Esophagus muscularis mucosa (tissue), 4 donors: ENCODE data around the gene KLC4. TPM values are rescaled to one million over a fixed set of nuclear protein-coding genes. Genes with fewer than 3 reads are reported as not detected.
"Not testable (repeated sequence)": the region's sequence is repeated elsewhere in the genome, so short reads cannot be mapped to it uniquely, and the experiment has no call there.

ENCODE experiments used
- DNase-seq: peaks from one replicate; pipeline ENCODE4 v3.0.0-alpha.2; 2017; ENCODE audit errors: extremely low spot score
- H3K27ac ChIP-seq, 4 donors: fragments of 200-600 bp; sonication (generic); replicated peaks in 1 of 4; 1 replicate in 3 of 4; 2 replicates in 1 of 4; pipeline ENCODE4 v1.5.1; 2016 to 2019; ENCODE audit warnings: mild to moderate bottlenecking in 1 of 4
- H3K27me3 ChIP-seq, 4 donors: fragments of 200-600 bp; sonication (generic); one replicate each; pipeline versions ENCODE4 v1.5.1 to v1.6.0; 2016 to 2019
- H3K36me3 ChIP-seq, 4 donors: fragments of 200-600 bp; sonication (generic); one replicate each; pipeline ENCODE4 v1.5.1; 2016 to 2019
- H3K4me1 ChIP-seq, 4 donors: fragments of 200-600 bp; sonication (generic); one replicate each; pipeline ENCODE4 v1.5.1; 2016 to 2019
- H3K4me3 ChIP-seq, 4 donors: fragments of 200-600 bp; sonication (generic); 1 replicate in 2 of 4; 2 replicates in 2 of 4; pipeline ENCODE4 v1.5.1; 2016 to 2019; ENCODE audit warnings: mild to moderate bottlenecking in 4 of 4, moderate library complexity in 1 of 4
- H3K9me3 ChIP-seq, 4 donors: fragments of 200-600 bp; sonication (generic); 1 replicate in 3 of 4; 2 replicates in 1 of 4; pipeline ENCODE4 v1.5.1; 2016 to 2019
- CTCF ChIP-seq, 3 experiments: fragments of 200-600 bp in 2 of 3; fragments of 450-650 bp in 1 of 3; sonication (generic) in 2 of 3; IDR thresholded peaks; one replicate each; pipeline ENCODE4 v1.5.1; 2017 to 2019; ENCODE audit warnings: antibody characterized with exemption in 3 of 3, mild to moderate bottlenecking in 2 of 3, moderate library complexity in 1 of 3
- EP300 ChIP-seq: sonication (generic); formaldehyde crosslinking; IDR thresholded peaks from one replicate; pipeline ENCODE4 v1.6.1; 2017; ENCODE audit warnings: antibody characterized with exemption
- POLR2A ChIP-seq: fragments of 450-650 bp; IDR thresholded peaks from one replicate; pipeline ENCODE4 v1.6.1; 2017; ENCODE audit warnings: antibody characterized with exemption, moderate library complexity, mild to moderate bottlenecking, low read depth
- POLR2AphosphoS5 ChIP-seq, 2 donors: sonication (generic); formaldehyde crosslinking; IDR thresholded peaks; one replicate each; pipeline ENCODE4 v1.6.1; 2017; ENCODE audit warnings: antibody characterized with exemption in 2 of 2
- WGBS: methylation state at CpG from one replicate; pipeline ENCODE4 v1.1.5; 2018; 5-methylcytosine and 5-hydroxymethylcytosine counted together
- intact Hi-C: fragments of 100-400 bp; cut with DNase I; formaldehyde crosslinking; loops from one replicate; pipeline ENCODE4 v1.15.1; 2023
- total RNA-seq, 4 donors: library from RNA; depleted of rRNA; stranded (reverse); fragments of >200 nt; gene quantifications; one replicate each; pipeline versions ENCODE4 v1.1.0 to v1.2.1, GENCODE V29; 2016

KLC4 gene
- total RNA-seq, 4 donors from 2014 or later: 22.9 to 37.4 (median 27.4) TPM

- no peaks in the 10 kb centered on the region for H3K27me3 ChIP-seq
- H3K4me3 ChIP-seq: no peak overlapping the region
- TF ChIP-seq POLR2AphosphoS5 (IDR thresholded peaks at IDR 0.05): no peak
- TF ChIP-seq CTCF (IDR thresholded peaks at IDR 0.05): no peak
- no peak for TF ChIP-seq EP300
- TF ChIP-seq POLR2A: no peak
- H3K36me3 ChIP-seq: peaks cover 23 to 95% (median 78%) of the 10 kb centered on the region in 4 donors
- intact Hi-C loops: no loop called here
- WGBS: 97% methylated on average over 12 of the region's 18 CpGs
- no peaks in the 10 kb centered on the region for H3K9me3 ChIP-seq
- H3K27ac ChIP-seq: no peak overlapping the region
- peaks cover 4 to 7% (median 6%) of the 10 kb centered on the region in 4 donors for H3K4me1 ChIP-seq
- no peak for DNase-seq
Measured at GRCh38 chr6:43040542-43041257, 18.7 kb upstream of the KLC4 start.

DNA sequence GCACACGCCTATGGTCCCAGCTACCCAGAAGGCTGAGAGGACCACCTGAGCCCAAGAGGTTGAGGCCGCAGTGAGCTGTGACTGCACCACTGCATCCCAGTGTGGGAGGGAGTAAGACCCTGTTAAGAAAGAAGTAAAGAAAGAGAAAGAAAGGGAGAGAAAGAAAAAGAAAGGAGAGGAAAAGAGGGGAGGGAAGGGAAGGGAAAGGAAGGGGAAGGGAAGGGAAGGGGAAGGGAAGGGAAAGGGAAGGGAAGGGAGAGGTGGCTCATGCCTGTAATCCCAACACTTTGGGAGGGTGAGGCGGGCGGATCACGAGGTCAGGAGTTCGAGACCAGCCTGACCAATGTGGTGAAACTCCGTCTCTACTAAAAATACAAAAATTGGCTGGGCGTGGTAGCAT lies 18.0 kb upstream of the KLC4 start:
- WGBS: 95% methylated on average over 8 of the region's 8 CpGs
- H3K36me3 ChIP-seq: peaks cover 23 to 95% (median 85%) of the 10 kb centered on the region in 4 donors
- H3K27ac ChIP-seq, H3K4me1 ChIP-seq, H3K4me3 ChIP-seq, DNase-seq, H3K9me3 ChIP-seq, H3K27me3 ChIP-seq, intact Hi-C loops: not testable (repeated sequence)

- 97% methylated on average over 6 of the region's 9 CpGs for WGBS
- peaks cover 20 to 95% (median 86%) of the 10 kb centered on the region in 4 donors for H3K36me3 ChIP-seq
- no peak for DNase-seq
Measured at GRCh38 chr6:43043310-43043709, 16.1 kb upstream of the KLC4 start.

GRCh38 chr6:43045371-43045930 lies 14.0 kb upstream of the KLC4 start:
- Histone ChIP-seq H3K36me3 (peaks cover 17 to 95% (median 84%) of the 10 kb centered on the region in 4 donors), H3K4me3 (no peak overlapping the region), H3K9me3 (no peaks in the 10 kb centered on the region), H3K27ac (no peak overlapping the region), H3K27me3 (no peaks in the 10 kb centered on the region), H3K4me1 (no peaks in the 10 kb centered on the region)
- WGBS: 89% methylated on average over 7 of the region's 11 CpGs
- DNase-seq: no peak
- intact Hi-C loops: no loop called here
- TF ChIP-seq POLR2AphosphoS5 (IDR thresholded peaks at IDR 0.05) (no peak), CTCF (IDR thresholded peaks at IDR 0.05) (no peak), POLR2A (no peak), EP300 (no peak)

More at GRCh38 chr6:43043310-43043709, 16.1 kb upstream of the KLC4 start:
- Histone ChIP-seq H3K27me3 (no peaks in the 10 kb centered on the region), H3K4me3 (no peak overlapping the region), H3K9me3 (no peaks in the 10 kb centered on the region), H3K27ac (no peak overlapping the region), H3K4me1 (no peaks in the 10 kb centered on the region)
- TF ChIP-seq CTCF (IDR thresholded peaks at IDR 0.05): no peak
- no peak for TF ChIP-seq EP300
- TF ChIP-seq POLR2AphosphoS5 (IDR thresholded peaks at IDR 0.05): no peak
- no peak for TF ChIP-seq POLR2A
- intact Hi-C loops: no loop called here

DNA sequence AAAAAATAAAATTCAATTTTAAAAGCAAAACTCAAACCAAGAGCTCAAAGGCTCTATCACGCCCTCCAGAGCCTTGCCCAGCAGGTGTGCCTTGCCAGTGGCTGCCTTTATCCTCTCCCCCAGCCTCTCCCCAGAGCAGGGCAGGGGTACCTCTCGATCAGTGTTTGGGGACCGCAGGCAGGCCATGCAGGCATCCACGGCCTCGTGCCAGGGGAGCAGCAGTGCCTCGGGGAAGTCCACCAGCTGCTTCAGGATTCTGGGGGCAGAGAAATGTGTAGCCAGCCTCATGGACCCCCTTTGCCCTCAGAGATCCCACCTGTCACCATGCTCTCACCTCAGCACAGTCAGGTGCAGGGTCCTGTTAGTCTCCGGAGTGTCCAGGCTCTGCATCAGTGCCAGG lies 11.4 kb upstream of the KLC4 start:
- 74% methylated on average over 5 of the region's 7 CpGs for WGBS
- Histone ChIP-seq H3K4me1 (peaks cover 0 to 15% (median 5%) of the 10 kb centered on the region in 4 donors), H3K4me3 (no peak overlapping the region), H3K27me3 (no peaks in the 10 kb centered on the region), H3K36me3 (peaks cover 17 to 82% (median 71%) of the 10 kb centered on the region in 4 donors), H3K9me3 (no peaks in the 10 kb centered on the region), H3K27ac (no peak overlapping the region)
- no peak for DNase-seq
- TF ChIP-seq CTCF (IDR thresholded peaks at IDR 0.05) (no peak), POLR2AphosphoS5 (IDR thresholded peaks at IDR 0.05) (no peak), EP300 (no peak), POLR2A (no peak)
- intact Hi-C loops: no loop called here
